ENCODE results near the gene ZDHHC7. TPM values are rescaled to one million over a fixed set of nuclear protein-coding genes. Genes with fewer than 3 reads are reported as not detected.

ZDHHC7 gene
- total and polyA plus RNA-seq, 9 of the 15 experiments (the other 6 are each of a cell fraction or from before 2014, with no cell fraction given) = 1.7 to 49.7 (median 37.4) TPM

DNA sequence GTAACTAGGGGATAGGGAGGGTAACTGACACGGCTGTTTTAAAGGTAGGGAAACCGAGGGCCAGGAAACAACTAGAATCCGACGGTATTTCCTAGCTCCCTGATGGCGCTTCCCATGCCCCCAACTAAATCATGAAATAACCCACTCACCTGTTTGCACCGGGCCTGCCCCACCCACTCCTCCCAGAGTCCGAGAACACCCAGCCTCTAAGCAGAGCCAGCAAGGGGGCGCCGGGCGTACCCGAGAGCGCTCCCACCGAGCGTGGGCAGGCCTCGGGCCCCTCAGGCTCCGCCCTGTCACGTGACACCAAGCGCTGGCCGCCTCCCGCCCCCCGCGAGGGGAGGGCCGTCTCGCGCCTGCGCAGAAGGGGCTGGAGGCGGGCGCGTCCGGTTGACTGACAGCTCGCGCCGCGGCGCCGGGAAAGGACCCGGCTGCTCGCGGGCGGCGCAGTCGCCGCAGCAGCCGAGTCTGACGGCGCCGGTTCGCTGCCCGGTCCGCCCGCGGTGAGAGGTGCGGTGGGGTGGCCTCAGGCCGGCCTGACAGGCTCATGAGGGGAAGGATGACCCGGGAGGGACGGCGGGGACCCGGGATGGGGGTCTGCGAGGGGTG, 16.1 kb upstream of the ZDHHC7 start, which contains the start of gene KIAA0513 (continued):
- TF ChIP-seq GTF2B (IDR thresholded peaks at IDR 0.05; ENCODE audit: extremely low read depth, insufficient read length) = no peak
- TF ChIP-seq, protein P1, sequence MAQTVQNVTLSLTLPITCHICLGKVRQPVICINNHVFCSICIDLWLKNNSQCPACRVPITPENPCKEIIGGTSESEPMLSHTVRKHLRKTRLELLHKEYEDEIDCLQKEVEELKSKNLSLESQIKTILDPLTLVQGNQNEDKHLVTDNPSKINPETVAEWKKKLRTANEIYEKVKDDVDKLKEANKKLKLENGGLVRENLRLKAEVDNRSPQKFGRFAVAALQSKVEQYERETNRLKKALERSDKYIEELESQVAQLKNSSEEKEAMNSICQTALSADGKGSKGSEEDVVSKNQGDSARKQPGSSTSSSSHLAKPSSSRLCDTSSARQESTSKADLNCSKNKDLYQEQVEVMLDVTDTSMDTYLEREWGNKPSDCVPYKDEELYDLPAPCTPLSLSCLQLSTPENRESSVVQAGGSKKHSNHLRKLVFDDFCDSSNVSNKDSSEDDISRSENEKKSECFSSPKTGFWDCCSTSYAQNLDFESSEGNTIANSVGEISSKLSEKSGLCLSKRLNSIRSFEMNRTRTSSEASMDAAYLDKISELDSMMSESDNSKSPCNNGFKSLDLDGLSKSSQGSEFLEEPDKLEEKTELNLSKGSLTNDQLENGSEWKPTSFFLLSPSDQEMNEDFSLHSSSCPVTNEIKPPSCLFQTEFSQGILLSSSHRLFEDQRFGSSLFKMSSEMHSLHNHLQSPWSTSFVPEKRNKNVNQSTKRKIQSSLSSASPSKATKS (CRISPR knock-in tag; IDR thresholded peaks at IDR 0.05) = peak; percentile 21; the same call in 1 of the 2 replicates
- TF ChIP-seq TSC22D4 (tag; IDR thresholded peaks at IDR 0.05) = no peak
- TF ChIP-seq OTX1 (CRISPR knock-in tag; IDR thresholded peaks at IDR 0.05) = no peak; the same call in 1 of the 2 replicates
- no peak for TF ChIP-seq ZFP36 (IDR thresholded peaks at IDR 0.05; ENCODE audit: low read depth, low read length, partially characterized antibody)
- TF ChIP-seq, protein P2, sequence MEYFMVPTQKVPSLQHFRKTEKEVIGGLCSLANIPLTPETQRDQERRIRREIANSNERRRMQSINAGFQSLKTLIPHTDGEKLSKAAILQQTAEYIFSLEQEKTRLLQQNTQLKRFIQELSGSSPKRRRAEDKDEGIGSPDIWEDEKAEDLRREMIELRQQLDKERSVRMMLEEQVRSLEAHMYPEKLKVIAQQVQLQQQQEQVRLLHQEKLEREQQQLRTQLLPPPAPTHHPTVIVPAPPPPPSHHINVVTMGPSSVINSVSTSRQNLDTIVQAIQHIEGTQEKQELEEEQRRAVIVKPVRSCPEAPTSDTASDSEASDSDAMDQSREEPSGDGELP (CRISPR knock-in tag; IDR thresholded peaks at IDR 0.05; ENCODE audit: borderline replicate concordance) = peak; percentile 49; the same call in 1 of the 2 replicates
- TF ChIP-seq, protein P3, sequence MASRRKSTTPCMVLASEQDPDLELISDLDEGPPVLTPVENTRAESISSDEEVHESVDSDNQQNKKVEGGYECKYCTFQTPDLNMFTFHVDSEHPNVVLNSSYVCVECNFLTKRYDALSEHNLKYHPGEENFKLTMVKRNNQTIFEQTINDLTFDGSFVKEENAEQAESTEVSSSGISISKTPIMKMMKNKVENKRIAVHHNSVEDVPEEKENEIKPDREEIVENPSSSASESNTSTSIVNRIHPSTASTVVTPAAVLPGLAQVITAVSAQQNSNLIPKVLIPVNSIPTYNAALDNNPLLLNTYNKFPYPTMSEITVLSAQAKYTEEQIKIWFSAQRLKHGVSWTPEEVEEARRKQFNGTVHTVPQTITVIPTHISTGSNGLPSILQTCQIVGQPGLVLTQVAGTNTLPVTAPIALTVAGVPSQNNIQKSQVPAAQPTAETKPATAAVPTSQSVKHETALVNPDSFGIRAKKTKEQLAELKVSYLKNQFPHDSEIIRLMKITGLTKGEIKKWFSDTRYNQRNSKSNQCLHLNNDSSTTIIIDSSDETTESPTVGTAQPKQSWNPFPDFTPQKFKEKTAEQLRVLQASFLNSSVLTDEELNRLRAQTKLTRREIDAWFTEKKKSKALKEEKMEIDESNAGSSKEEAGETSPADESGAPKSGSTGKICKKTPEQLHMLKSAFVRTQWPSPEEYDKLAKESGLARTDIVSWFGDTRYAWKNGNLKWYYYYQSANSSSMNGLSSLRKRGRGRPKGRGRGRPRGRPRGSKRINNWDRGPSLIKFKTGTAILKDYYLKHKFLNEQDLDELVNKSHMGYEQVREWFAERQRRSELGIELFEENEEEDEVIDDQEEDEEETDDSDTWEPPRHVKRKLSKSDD (conservative IDR thresholded peaks at IDR 0.05; ENCODE audit: low read length) = no peak
- TF ChIP-seq HNRNPLL (IDR thresholded peaks at IDR 0.05; ENCODE audit: low read depth, low read length, poor library complexity, severe bottlenecking) = peak; percentile 69
- TF ChIP-seq RBBP5 (IDR thresholded peaks at IDR 0.05; ENCODE audit: borderline replicate concordance, insufficient read depth, low read length, poor library complexity, severe bottlenecking) = no peak
- TF ChIP-seq PRDM10 (IDR thresholded peaks at IDR 0.05; ENCODE audit: partially characterized antibody) = peak; percentile 55
- peak; percentile 81 for TF ChIP-seq L3MBTL2 (IDR thresholded peaks at IDR 0.05)
- no peak for TF ChIP-seq CC2D1A (IDR thresholded peaks at IDR 0.05)

All from K562 (cell line).